Mesothelial cell of epicardium (in vitro differentiated cells): ENCODE measurements around the gene VPS39. TPM values are rescaled to one million over a fixed set of nuclear protein-coding genes. Genes with fewer than 3 reads are reported as not detected.

Source experiments
- DNase-seq, 2 experiments: peaks; one replicate each; pipeline ENCODE4 v3.0.0; 2021; ENCODE audit warnings: low spot score in 2 of 2; ENCODE audit not compliant: unreplicated experiment in 2 of 2
- H3K27ac Mint-ChIP-seq: 2 replicates; pipeline ENCODE4 v1.8.0; 2021; ENCODE audit warnings: mixed read lengths
- H3K27me3 Mint-ChIP-seq: 2 replicates; pipeline ENCODE4 v1.8.0; 2021; ENCODE audit warnings: low read depth, mixed read lengths
- H3K36me3 Mint-ChIP-seq: 2 replicates; pipeline ENCODE4 v1.8.0; 2021; ENCODE audit warnings: mixed read lengths
- H3K4me1 Mint-ChIP-seq: 2 replicates; pipeline ENCODE4 v1.8.0; 2021; ENCODE audit warnings: mixed read lengths
- H3K4me3 Mint-ChIP-seq: 2 replicates; pipeline ENCODE4 v1.8.0; 2021; ENCODE audit warnings: mild to moderate bottlenecking, moderate library complexity, mixed read lengths
- H3K9me3 Mint-ChIP-seq: 2 replicates; pipeline ENCODE4 v1.8.0; 2021; ENCODE audit warnings: mixed read lengths
- total RNA-seq: library from RNA; stranded (reverse); gene quantifications from 3 replicates; pipeline ENCODE4 v1.2.1, GENCODE V29; 2021
- TF ChIP-seq, protein P1 (sequence below): fragments of 200-600 bp; sonication (generic); IDR thresholded peaks from one replicate; pipeline ENCODE4 v1.5.0; 2021; ENCODE audit warnings: antibody characterized with exemption; ENCODE audit not compliant: unreplicated experiment

Gene VPS39
- total RNA-seq, 1 donor from 2014 or later, result 86.2 TPM

DNA sequence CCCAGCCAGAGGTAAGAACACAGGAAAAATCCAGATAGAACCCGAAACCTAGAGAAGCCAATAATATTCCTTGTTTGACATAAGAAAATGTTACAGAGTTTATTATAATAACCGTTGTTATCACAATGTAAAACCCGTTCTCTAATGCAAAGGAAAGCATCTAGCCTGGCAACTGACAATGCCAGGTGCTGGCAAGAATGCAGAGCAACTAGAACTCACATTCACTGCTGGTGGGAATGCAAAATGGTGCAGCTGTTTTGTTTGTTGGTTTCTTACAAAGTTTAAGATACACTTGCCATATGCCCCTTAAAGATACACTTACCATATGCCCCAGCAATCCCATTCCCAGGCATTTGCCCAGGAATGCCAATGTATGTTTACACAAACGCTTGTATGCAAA, 23.4 kb downstream of the VPS39 start:
- no peak overlapping the region for H3K27ac Mint-ChIP-seq
- no peaks in the 10 kb centered on the region for H3K4me1 Mint-ChIP-seq
- peaks cover 48% of the 10 kb centered on the region for H3K36me3 Mint-ChIP-seq
- no peaks in the 10 kb centered on the region for H3K9me3 Mint-ChIP-seq
- no peaks in the 10 kb centered on the region for H3K27me3 Mint-ChIP-seq
- DNase-seq, result no peak
- H3K4me3 Mint-ChIP-seq, result no peak overlapping the region
- TF ChIP-seq, protein P1, sequence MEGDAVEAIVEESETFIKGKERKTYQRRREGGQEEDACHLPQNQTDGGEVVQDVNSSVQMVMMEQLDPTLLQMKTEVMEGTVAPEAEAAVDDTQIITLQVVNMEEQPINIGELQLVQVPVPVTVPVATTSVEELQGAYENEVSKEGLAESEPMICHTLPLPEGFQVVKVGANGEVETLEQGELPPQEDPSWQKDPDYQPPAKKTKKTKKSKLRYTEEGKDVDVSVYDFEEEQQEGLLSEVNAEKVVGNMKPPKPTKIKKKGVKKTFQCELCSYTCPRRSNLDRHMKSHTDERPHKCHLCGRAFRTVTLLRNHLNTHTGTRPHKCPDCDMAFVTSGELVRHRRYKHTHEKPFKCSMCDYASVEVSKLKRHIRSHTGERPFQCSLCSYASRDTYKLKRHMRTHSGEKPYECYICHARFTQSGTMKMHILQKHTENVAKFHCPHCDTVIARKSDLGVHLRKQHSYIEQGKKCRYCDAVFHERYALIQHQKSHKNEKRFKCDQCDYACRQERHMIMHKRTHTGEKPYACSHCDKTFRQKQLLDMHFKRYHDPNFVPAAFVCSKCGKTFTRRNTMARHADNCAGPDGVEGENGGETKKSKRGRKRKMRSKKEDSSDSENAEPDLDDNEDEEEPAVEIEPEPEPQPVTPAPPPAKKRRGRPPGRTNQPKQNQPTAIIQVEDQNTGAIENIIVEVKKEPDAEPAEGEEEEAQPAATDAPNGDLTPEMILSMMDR, result no peak

DNA sequence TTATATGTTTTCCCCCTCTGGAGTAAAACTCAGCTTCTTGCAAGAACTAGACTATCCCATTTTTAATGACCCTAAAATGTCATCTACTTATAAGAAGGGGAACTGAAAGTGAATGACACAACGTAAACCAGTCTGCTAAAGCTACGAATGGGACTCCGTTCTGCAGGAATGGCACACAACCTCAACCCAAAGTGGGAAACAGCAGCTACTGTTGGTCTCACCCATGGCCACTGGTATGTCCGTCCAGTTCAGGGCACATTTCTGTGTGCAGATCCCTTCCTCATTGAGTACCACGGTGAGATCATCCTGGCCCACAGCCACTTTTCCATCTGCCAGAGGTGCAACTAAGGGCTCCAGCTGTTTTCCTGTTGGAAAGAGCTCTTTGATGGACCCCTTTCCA, 23.8 kb downstream of the VPS39 start:
- Mint-ChIP-seq H3K4me3 (no peak overlapping the region), H3K27ac (no peak overlapping the region), H3K27me3 (no peaks in the 10 kb centered on the region), H3K36me3 (peaks cover 49% of the 10 kb centered on the region), H3K4me1 (no peaks in the 10 kb centered on the region), H3K9me3 (no peaks in the 10 kb centered on the region)
- TF ChIP-seq, protein P1, result no peak
- no peak for DNase-seq

DNA sequence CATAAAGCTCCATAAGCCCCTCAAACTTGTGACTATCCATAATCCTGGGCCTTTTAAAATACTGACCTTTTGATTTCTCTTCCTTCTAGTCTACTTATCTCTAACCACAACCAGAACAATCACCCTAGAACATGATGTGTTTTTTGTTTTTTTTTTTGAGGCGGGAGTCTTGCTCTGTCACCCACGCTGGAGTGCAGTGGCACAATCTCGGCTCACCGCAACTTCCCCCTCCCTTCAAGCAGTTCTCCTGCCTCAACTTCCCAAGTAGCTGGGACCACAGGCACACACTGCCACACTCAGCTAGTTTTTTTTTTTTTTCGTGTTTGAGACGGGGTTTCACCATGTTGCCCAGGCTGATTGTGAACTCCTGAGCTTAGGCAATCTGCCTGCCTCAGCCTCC, 25.1 kb downstream of the VPS39 start:
- no peak for DNase-seq
- Mint-ChIP-seq H3K36me3 (peaks cover 47% of the 10 kb centered on the region), H3K4me1 (no peaks in the 10 kb centered on the region), H3K27ac (no peak overlapping the region), H3K27me3 (no peaks in the 10 kb centered on the region), H3K9me3 (no peaks in the 10 kb centered on the region), H3K4me3 (no peak overlapping the region)
- TF ChIP-seq, protein P1, result no peak

DNA sequence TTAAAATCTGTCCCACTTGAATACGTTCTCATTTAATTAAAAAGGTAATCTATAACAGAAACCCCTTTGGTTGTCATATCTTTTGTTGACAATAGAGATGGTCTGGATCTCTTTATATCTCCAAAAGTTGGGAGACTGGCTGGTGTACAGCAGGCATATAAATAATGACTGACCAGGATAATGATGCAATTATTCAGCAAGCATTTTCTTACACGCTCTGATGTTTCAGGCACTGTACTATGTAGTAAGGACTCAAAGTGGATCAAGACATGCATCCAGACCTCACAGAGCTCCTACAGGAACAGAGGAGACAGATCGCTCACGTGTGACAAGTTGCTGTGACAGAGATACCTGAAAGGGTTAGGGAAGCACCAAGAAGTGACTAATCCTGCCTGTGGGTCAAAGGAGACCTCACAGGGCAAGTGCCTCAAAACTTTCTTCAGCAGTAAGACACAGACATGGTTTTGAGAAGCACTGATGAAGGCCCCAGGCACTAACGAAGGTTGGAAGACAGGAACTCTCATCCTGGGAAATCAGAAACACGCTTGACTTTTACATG, 25.7 kb downstream of the VPS39 start:
- Mint-ChIP-seq H3K27ac (no peak overlapping the region), H3K36me3 (peaks cover 47% of the 10 kb centered on the region), H3K9me3 (no peaks in the 10 kb centered on the region), H3K4me3 (no peak overlapping the region), H3K27me3 (no peaks in the 10 kb centered on the region), H3K4me1 (no peaks in the 10 kb centered on the region)
- TF ChIP-seq, protein P1, result no peak
- no peak for DNase-seq

DNA sequence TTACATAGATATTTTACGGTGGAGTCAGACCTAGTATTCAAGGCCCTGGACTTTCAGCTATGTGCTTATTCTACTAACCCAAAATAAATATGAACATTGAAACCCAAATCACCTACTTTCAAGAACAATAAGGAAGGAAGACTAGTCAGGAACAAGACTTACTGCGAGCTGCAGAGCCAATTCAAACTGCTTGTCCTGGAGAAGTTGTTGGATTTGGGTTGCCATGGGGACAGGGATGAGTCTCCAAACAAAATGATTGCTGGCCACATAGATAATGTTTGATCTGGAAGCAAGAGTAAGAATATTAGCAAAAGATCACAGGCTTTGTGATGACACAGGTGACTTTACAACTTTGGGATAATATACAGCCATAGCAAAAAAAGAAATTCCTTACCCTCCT, 30.0 kb downstream of the VPS39 start:
- Mint-ChIP-seq H3K4me3 (no peak overlapping the region), H3K9me3 (no peaks in the 10 kb centered on the region), H3K4me1 (no peaks in the 10 kb centered on the region), H3K36me3 (peaks cover 38% of the 10 kb centered on the region), H3K27ac (no peak overlapping the region), H3K27me3 (no peaks in the 10 kb centered on the region)
- TF ChIP-seq, protein P1, result no peak
- no peak for DNase-seq

DNA sequence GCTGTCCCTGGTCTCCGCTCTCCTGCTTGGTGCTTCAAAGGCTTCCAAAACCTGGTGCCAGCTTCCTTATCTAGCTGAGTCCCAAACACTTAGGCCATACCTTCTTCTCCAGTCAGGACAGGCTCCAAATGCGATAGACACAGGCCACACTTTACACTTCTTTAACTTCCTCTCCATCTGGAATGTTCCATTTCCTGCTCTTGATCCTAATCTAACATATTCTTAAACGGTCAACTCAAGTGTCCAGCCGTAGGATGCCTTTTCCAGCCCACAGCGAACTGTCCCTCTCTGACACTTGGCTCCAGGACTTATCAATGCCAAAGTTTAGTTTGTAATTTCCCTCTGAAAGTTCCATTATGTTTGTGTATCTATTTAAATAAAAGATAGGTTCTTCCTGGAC, 32.4 kb downstream of the VPS39 start:
- no peak for DNase-seq
- H3K36me3 Mint-ChIP-seq, result peaks cover 45% of the 10 kb centered on the region
- no peaks in the 10 kb centered on the region for H3K4me1 Mint-ChIP-seq
- H3K9me3 Mint-ChIP-seq, result no peaks in the 10 kb centered on the region
- TF ChIP-seq, protein P1, result no peak
- no peaks in the 10 kb centered on the region for H3K27me3 Mint-ChIP-seq
- no peak overlapping the region for H3K27ac Mint-ChIP-seq
- H3K4me3 Mint-ChIP-seq, result no peak overlapping the region
